K562 (cell line): ENCODE data around the gene TMEM252. TPM values are rescaled to one million over a fixed set of nuclear protein-coding genes. Genes with fewer than 3 reads are reported as not detected.

Source experiments
- CBX8 ChIP-seq: fragments of 200-600 bp; sonication (generic); IDR thresholded peaks from 2 replicates; pipeline ENCODE4 v1.6.1; 2012; ENCODE audit warnings: borderline replicate concordance, mixed run types, low read depth, mild to moderate bottlenecking, moderate library complexity, mixed read lengths, low read length, control low read depth, inconsistent platforms; ENCODE audit not compliant: poor library complexity, severe bottlenecking; ENCODE audit errors: extremely low read depth
- CHD4 ChIP-seq: fragments of 200-600 bp; sonication (generic); IDR thresholded peaks from 3 replicates; pipeline ENCODE4 v1.6.1; 2012; ENCODE audit warnings: low read depth, mild to moderate bottlenecking, mixed read lengths, low read length, inconsistent platforms; ENCODE audit not compliant: insufficient read depth, insufficient replicate concordance, poor library complexity, severe bottlenecking
- ELF1 ChIP-seq: fragments of 200-800 bp; sonication (Bioruptor generic); IDR thresholded peaks from 2 replicates; pipeline ENCODE4 v1.6.1; 2016; ENCODE audit warnings: missing genetic modification characterization, missing compliant biosample characterization
- ETV6 ChIP-seq, 3 experiments: fragments of 150-350 bp in 1 of 3; sonication (generic) in 1 of 3; formaldehyde crosslinking in 1 of 3; IDR thresholded peaks; 2 replicates each; pipeline versions ENCODE4 v1.6.1 to v1.8.0; 2014 to 2022; ENCODE audit warnings: borderline replicate concordance in 2 of 3, low read depth in 2 of 3, antibody characterized with exemption in 1 of 3, low read length in 1 of 3, mild to moderate bottlenecking in 1 of 3, missing genetic modification reagents in 1 of 3
- FOXA3 ChIP-seq, 2 experiments: fragments of 450-650 bp in 1 of 2; sonication (generic) in 1 of 2; formaldehyde crosslinking; IDR thresholded peaks in 1 of 2; conservative IDR thresholded peaks in 1 of 2; 2 replicates each; pipeline versions ENCODE4 v1.4.0 to v1.8.0; 2020 to 2022; ENCODE audit warnings: mild to moderate bottlenecking in 2 of 2, missing genetic modification reagents in 1 of 2
- HDAC2 ChIP-seq: fragments of 450-650 bp; IDR thresholded peaks from 2 replicates; pipeline ENCODE4 v1.6.1; 2016; ENCODE audit warnings: mild to moderate bottlenecking
- HDAC6 ChIP-seq: IDR thresholded peaks from 2 replicates; pipeline ENCODE4 v1.6.1; 2012; ENCODE audit warnings: low read depth, mild to moderate bottlenecking, control low read depth, inconsistent platforms, low read length, moderate library complexity
- IRF2 ChIP-seq: sonication (generic); formaldehyde crosslinking; IDR thresholded peaks from 2 replicates; pipeline ENCODE4 v1.8.1; 2022; ENCODE audit warnings: mild to moderate bottlenecking, missing genetic modification reagents
- MNT ChIP-seq, 2 experiments: fragments of 450-650 bp; conservative IDR thresholded peaks; 2 replicates each; pipeline ENCODE4 v1.6.1; 2017; ENCODE audit warnings: mild to moderate bottlenecking in 2 of 2, moderate library complexity in 2 of 2
- MTA2 ChIP-seq: fragments of 450-650 bp; IDR thresholded peaks from 2 replicates; pipeline ENCODE4 v1.6.1; 2016; ENCODE audit warnings: low read depth
- PHB2 ChIP-seq: fragments of 450-650 bp; IDR thresholded peaks from 2 replicates; pipeline ENCODE4 v1.6.1; 2017; ENCODE audit warnings: low read depth
- PML ChIP-seq: IDR thresholded peaks from 2 replicates; pipeline ENCODE4 v1.6.1; 2012; ENCODE audit warnings: low read length, inconsistent platforms
- RBFOX2 ChIP-seq: fragments of 200-400 bp; formaldehyde crosslinking; IDR thresholded peaks from 2 replicates; pipeline ENCODE4 v1.6.1; 2017; ENCODE audit warnings: low read depth, mild to moderate bottlenecking, low read length, moderate library complexity
- SIX5 ChIP-seq, 2 experiments: IDR thresholded peaks; 2 replicates each; pipeline ENCODE4 v1.6.1; 2011; ENCODE audit warnings: low read length in 2 of 2, borderline replicate concordance in 1 of 2, low read depth in 1 of 2, mild to moderate bottlenecking in 1 of 2, moderate library complexity in 1 of 2; ENCODE audit not compliant: insufficient read depth in 1 of 2
- SMAD4 ChIP-seq: fragments of 250-450 bp; sonication (Bioruptor Pico); conservative IDR thresholded peaks from 2 replicates; pipeline ENCODE4 v1.8.0; 2021; ENCODE audit warnings: inconsistent platforms, mild to moderate bottlenecking, moderate library complexity
- SMC3 ChIP-seq: conservative IDR thresholded peaks from 2 replicates; pipeline ENCODE4 v1.6.1; 2011; ENCODE audit warnings: low read depth, low read length, improper control_type of control experiment; ENCODE audit not compliant: insufficient read depth
- SNIP1 ChIP-seq: fragments of 450-650 bp; IDR thresholded peaks from 2 replicates; pipeline ENCODE4 v1.7.1; 2017; ENCODE audit warnings: low read depth, mild to moderate bottlenecking
- STAT6 ChIP-seq: sonication (generic); formaldehyde crosslinking; IDR thresholded peaks from 2 replicates; pipeline ENCODE4 v1.8.1; 2023; ENCODE audit warnings: mild to moderate bottlenecking, missing genetic modification reagents
- TRIM24 ChIP-seq, 2 experiments: fragments of 450-650 bp; IDR thresholded peaks; 2 replicates each; pipeline ENCODE4 v1.6.1; 2016
- ZBED1 ChIP-seq: IDR thresholded peaks from 2 replicates; pipeline ENCODE4 v1.6.1; 2014
- ZNF232 ChIP-seq: sonication (generic); formaldehyde crosslinking; IDR thresholded peaks from 2 replicates; pipeline ENCODE4 v1.8.0; 2022; ENCODE audit warnings: mild to moderate bottlenecking, missing genetic modification reagents
- ZNF589 ChIP-seq: fragments of 200-800 bp; sonication (Bioruptor generic); IDR thresholded peaks from 2 replicates; pipeline ENCODE4 v1.6.1; 2016; ENCODE audit warnings: low read depth, missing genetic modification characterization, missing compliant biosample characterization
- ZNF780A ChIP-seq: fragments of 250-450 bp; sonication (Bioruptor Pico); IDR thresholded peaks from 2 replicates; pipeline ENCODE4 v1.5.0; 2021; ENCODE audit warnings: mild to moderate bottlenecking
- ZNF830 ChIP-seq: fragments of 250-450 bp; sonication (Bioruptor Pico); IDR thresholded peaks from 2 replicates; pipeline ENCODE4 v1.5.0; 2021; ENCODE audit warnings: mild to moderate bottlenecking
- polyA plus RNA-seq, 8 experiments: library from polyadenylated mRNA; depleted of rRNA in 4 of 8; stranded (reverse) in 5 of 8; unstranded in 3 of 8; fragments of >200 nt; fragmentation: Nextera tagmentation in 2 of 8; fragmentation: Illumina TruSeq in 1 of 8; extraction: Ambion mirVana in 2 of 8; extraction: Trizol in 1 of 8; gene quantifications; 2 replicates each; pipeline versions ENCODE4 v1.2.1 to v1.2.3, GENCODE V29; 2011 to 2014; ENCODE audit warnings: inconsistent platforms in 1 of 8, missing spikeins in 1 of 8
- total RNA-seq, 7 experiments: library from RNA; depleted of rRNA in 6 of 7; stranded (reverse); fragments of >200 nt in 6 of 7; fragmentation: Illumina TruSeq in 2 of 7; extraction: Trizol in 2 of 7; gene quantifications; 2 replicates each; pipeline versions ENCODE4 v1.2.1 to v1.2.3, GENCODE V29; 2011 to 2021; ENCODE audit warnings: low replicate concordance in 1 of 7

The TMEM252 gene
- total and polyA plus RNA-seq, 9 of the 15 experiments (the other 6 are each of a cell fraction or from before 2014, with no cell fraction given) = not detected

- TF ChIP-seq ZNF589 (peak; percentile 69; the same call in 1 of the 2 replicates), TRIM24 (IDR thresholded peaks at IDR 0.05) (peak; percentile 56 to 73), HDAC2 (peak; percentile 20; the same call in 1 of the 2 replicates), PHB2 (peak; percentile 75), SIX5 (IDR thresholded peaks at IDR 0.05; ENCODE audit: borderline replicate concordance in 1 of 2, insufficient read depth in 1 of 2, low read depth in 1 of 2, low read length in 2 of 2) (no peak), SNIP1 (no peak), STAT6 (no peak), CBX8 (no peak), MTA2 (peak; percentile 91), ZNF780A (no peak), ELF1 (tag) (no peak), HDAC6 (no peak), MNT (conservative IDR thresholded peaks at IDR 0.05) (peak in 1 of 2 experiments; percentile 60; a peak in 1 of 4 replicates), IRF2 (CRISPR knock-in tag) (no peak), FOXA3 (CRISPR knock-in tag; conservative IDR thresholded peaks at IDR 0.05 in 1 of 2, IDR thresholded peaks at IDR 0.05 in 1 of 2) (peak; percentile 99 to 100), RBFOX2 (no peak), SMAD4 (CRISPR knock-in tag) (peak; percentile 45; the same call in 1 of the 2 replicates), SMC3 (no peak), CHD4 (no peak), ETV6 (IDR thresholded peaks at IDR 0.05; ENCODE audit: borderline replicate concordance in 1 of 2, low read depth in 2 of 2, low read length in 1 of 2) (no peak), ETV6 (CRISPR knock-in tag; IDR thresholded peaks at IDR 0.05; ENCODE audit: borderline replicate concordance) (no peak), ZNF232 (CRISPR knock-in tag) (no peak), ZNF830 (CRISPR knock-in tag) (no peak), ZBED1 (no peak), PML (peak; percentile 83)
These were observed 32.1 kb downstream of the TMEM252 start (continued) for GRCh38 chr9:68508547-68508946.
